ENCODE measurements around the gene RECQL5.
"Not testable (repeated sequence)": the region's sequence is repeated elsewhere in the genome, so short reads cannot be mapped to it uniquely, and the experiment has no call there.

- TF ChIP-seq CTCF (IDR thresholded peaks at IDR 0.05); POLR2AphosphoS5 (IDR thresholded peaks at IDR 0.05); EP300 (IDR thresholded peaks at IDR 0.05); POLR2A (IDR thresholded peaks at IDR 0.05; ENCODE audit: low read depth): not testable (repeated sequence)
Measured at GRCh38 chr17:75583197-75583596, 83.8 kb downstream of the RECQL5 start.

Data from esophagus muscularis mucosa (tissue), 4 donors.